Measurements from ENCODE around the gene TNRC18.

The TNRC18 gene

GRCh38 chr7:5350174-5350463 lies 73.5 kb downstream of the TNRC18 start:
- no peak for TF ChIP-seq CTCF (IDR thresholded peaks at IDR 0.05; ENCODE audit: low read depth, low read length, missing control alignments)
- no peak overlapping the region for H3K4me3 ChIP-seq (ENCODE audit: low read depth, low read length)
- no peak for DNase-seq (ENCODE audit: low read depth)

- no peak overlapping the region for H3K4me3 ChIP-seq (ENCODE audit: low read depth, low read length)
- TF ChIP-seq CTCF (IDR thresholded peaks at IDR 0.05; ENCODE audit: low read depth, low read length, missing control alignments), result no peak
- no peak for DNase-seq (ENCODE audit: low read depth)
These were observed 74.0 kb downstream of the TNRC18 start for GRCh38 chr7:5349437-5350173.

- no peak overlapping the region for H3K4me3 ChIP-seq (ENCODE audit: low read depth, low read length)
- no peak for DNase-seq (ENCODE audit: low read depth)
- no peak for TF ChIP-seq CTCF (IDR thresholded peaks at IDR 0.05; ENCODE audit: low read depth, low read length, missing control alignments)
These were observed 74.6 kb downstream of the TNRC18 start for GRCh38 chr7:5349005-5349380.

- H3K4me3 ChIP-seq (ENCODE audit: low read depth, low read length), result no peak overlapping the region
- no peak for TF ChIP-seq CTCF (IDR thresholded peaks at IDR 0.05; ENCODE audit: low read depth, low read length, missing control alignments)
- DNase-seq (ENCODE audit: low read depth), result no peak
These were observed 75.3 kb downstream of the TNRC18 start for GRCh38 chr7:5348134-5349004.

- H3K4me3 ChIP-seq (ENCODE audit: low read depth, low read length), result no peak overlapping the region
- no peak for DNase-seq (ENCODE audit: low read depth)
- no peak for TF ChIP-seq CTCF (IDR thresholded peaks at IDR 0.05; ENCODE audit: low read depth, low read length, missing control alignments)
These were observed 78.0 kb downstream of the TNRC18 start for GRCh38 chr7:5345671-5346070.

GRCh38 chr7:5345171-5345570 lies 78.5 kb downstream of the TNRC18 start:
- DNase-seq (ENCODE audit: low read depth), result no peak
- TF ChIP-seq CTCF (IDR thresholded peaks at IDR 0.05; ENCODE audit: low read depth, low read length, missing control alignments), result no peak
- H3K4me3 ChIP-seq (ENCODE audit: low read depth, low read length), result no peak overlapping the region
